GM19438 (cell line): Measurements from ENCODE around the gene FAM50B.
"Not testable (repeated sequence)": the region's sequence is repeated elsewhere in the genome, so short reads cannot be mapped to it uniquely, and the experiment has no call there.

ENCODE experiments used
- ATAC-seq: cut with Tn5 transposase; IDR thresholded peaks from one replicate; pipeline ENCODE4 v1.9.1; 2021; ENCODE audit warnings: low read depth; ENCODE audit not compliant: unreplicated experiment

The FAM50B gene

GRCh38 chr6:3844097-3844463 lies 5.1 kb upstream of the FAM50B start:
- ATAC-seq = no peak

DNA sequence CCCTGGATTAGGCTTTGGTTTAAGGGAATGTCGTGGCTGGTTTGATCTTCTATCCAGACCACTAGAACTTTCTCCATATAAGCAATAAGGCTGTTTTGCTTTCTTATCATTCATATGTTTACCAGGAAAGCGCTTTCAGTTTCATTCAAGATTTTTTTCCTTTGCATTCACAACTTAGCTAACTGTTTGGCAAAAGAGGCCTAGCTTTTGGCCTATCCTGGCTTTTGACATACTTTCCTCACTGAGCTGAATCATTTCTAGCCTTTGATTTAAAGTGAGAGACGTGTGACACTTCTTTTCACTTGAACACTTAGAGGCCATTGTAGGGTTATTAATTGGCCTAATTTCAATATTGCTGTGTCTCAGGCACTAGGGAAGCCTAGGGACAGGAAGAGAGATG lies 1.7 kb upstream of the FAM50B start:
- ATAC-seq = no peak

DNA sequence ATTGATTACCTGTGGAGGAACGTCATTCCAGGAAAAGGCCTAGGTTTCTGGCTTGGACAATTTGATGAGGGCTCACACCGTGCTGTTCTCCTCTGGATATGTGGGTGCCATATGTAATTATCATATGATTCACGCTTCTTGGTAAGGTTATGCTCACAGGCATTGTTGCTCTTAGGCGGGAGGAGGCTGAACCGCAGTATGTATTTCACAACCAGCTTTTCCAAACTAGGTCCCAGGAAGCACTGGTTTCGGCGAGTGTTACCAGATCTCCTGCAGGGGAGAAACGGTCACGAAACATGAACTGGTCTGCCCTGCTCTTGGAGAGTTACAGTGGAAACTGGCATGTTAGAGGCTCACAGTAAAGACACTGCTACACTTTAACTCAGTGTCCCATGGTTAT lies 793 bp upstream of the FAM50B start:
- ATAC-seq = no peak

DNA sequence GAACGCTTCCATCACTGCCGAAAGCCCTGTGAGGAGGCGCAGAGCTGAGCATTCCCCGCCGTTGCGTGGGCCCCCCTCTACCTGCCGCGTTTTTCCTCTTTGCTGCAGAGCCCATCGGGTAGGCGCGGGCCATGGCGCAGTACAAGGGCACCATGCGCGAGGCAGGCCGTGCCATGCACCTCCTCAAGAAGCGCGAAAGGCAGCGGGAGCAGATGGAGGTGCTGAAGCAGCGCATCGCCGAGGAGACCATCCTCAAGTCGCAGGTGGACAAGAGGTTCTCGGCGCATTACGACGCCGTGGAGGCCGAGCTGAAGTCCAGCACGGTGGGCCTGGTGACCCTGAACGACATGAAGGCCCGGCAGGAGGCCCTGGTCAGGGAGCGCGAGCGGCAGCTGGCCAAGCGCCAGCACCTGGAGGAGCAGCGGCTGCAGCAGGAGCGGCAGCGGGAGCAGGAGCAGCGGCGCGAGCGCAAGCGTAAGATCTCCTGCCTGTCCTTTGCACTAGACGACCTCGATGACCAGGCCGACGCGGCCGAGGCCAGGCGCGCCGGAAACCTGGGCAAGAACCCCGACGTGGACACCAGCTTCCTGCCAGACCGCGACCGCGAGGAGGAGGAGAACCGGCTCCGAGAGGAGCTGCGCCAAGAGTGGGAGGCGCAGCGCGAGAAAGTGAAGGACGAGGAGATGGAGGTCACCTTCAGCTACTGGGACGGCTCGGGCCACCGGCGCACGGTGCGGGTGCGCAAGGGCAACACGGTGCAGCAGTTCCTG lies 693 bp downstream of the FAM50B start:
- ATAC-seq = no peak

GRCh38 chr6:3850451-3851203 lies 1.5 kb downstream of the FAM50B start:
- ATAC-seq = no peak

DNA sequence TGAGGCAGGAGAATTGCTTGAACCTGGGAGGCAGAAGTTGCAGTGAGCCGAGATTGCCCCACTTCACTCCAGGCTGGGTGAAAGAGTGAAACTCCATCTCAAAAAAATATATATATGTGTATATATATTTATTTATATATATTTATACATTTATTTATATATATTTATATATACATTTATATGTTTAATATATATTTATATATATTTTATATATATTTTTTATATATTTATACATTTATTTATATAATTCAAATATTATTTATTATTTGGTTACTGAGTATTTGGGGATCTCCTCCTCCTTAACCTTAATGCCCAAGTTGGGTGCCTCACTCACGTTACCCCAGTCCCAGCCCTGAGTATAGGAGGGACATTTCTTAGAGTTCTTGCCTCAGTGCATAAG lies 2.7 kb downstream of the FAM50B start:
- no peak for ATAC-seq

DNA sequence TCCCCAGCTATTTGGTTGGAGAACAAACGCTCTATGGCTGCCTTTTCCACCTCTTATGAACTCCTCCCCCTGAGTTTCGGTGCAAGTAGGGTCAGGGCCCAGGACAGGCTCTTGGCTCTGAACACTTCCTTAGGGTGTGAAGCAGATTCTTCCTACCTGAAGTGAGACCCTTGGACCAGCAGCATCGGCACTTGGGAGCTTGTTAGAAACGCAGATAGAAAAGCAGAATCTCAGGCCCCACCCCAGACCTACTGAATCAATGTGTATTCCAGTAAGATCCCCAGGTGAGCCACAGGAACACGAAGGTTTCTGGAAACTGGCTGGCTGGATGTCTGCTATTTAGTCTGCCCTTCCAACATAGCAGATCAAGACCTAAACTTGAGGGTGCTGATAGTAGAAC lies 3.2 kb downstream of the FAM50B start:
- no peak for ATAC-seq

GRCh38 chr6:3855866-3856265 lies 6.7 kb downstream of the FAM50B start:
- ATAC-seq = no peak

DNA sequence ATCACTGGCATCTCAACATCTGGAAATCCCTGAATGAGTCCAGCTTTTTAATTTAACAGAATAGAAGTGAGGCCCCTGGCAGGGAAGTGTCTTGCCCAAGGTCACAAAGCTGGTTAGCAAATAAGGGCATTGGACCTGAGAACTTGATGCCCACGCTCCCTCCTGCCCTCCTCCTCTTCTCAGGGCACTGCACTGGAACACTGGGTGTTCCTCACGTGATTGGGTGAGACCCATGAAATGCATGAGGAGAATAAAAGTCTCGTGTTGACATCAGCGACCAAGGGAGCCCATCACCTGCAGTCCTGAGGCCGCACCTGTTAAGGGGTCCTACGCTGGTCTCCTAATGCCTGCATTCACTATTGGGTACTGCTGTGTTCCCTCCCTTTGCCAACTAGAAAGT lies 7.4 kb downstream of the FAM50B start:
- no peak for ATAC-seq

- ATAC-seq = no peak
Observed at GRCh38 chr6:3857468-3858456, 8.6 kb downstream of the FAM50B start.

GRCh38 chr6:3859878-3860552 lies 10.8 kb downstream of the FAM50B start:
- no peak for ATAC-seq

DNA sequence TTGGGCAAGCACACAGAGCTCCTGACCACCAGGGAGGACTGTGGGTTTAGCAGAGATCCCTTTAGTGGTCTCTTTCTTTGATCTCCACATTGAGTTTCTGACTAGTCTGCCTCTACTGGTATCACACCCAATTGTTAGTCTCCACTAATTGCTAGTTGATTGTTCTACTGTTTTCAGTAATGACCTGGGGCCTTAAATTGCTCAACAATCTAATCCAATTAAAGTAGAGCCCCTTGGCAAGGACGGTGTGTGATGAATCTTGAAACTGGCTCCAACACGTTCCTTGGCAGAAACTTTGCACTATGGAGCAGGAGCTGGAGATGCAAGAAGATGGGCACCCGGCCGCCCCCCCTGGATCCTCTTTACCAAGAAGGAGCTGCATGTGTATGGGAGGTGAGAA lies 12.3 kb downstream of the FAM50B start:
- no peak for ATAC-seq

- ATAC-seq = no peak
Observed at GRCh38 chr6:3862038-3862437, 12.9 kb downstream of the FAM50B start.

DNA sequence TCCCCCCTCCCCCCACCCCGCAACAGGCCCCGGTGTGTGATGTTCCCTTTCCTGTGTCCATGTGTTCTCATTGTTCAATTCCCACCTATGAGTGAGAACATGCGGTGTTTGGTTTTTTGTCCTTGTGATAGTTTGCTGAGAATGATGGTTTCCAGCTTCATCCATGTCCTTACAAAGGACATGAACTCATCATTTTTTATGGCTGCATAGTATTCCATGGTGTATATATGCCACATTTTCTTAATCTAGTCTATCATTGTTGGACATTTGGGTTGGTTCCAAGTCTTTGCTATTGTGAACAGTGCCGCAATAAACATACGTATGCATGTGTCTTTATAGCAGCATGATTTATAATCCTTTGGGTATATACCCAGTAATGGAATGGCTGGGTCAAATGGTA lies 14.1 kb downstream of the FAM50B start:
- ATAC-seq = not testable (repeated sequence)

DNA sequence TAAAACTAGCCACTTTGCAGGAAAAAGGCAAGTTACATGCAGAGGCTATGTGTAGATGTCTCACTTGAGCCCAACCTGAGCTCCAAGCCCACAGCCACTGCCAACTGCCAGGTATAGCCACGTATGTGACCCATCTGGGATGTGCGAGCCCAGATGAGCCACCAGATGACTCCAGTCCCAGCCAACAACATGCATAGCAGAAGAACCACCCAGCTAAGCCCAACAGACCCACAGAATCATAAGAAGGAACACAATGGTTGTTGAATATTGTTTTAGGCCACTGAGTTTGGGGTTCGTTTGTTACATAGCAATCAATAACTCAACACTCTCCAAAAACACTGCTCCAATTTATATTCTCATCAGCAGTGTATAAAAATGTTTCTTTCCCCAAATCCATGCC lies 16.3 kb downstream of the FAM50B start:
- no peak for ATAC-seq

GRCh38 chr6:3867641-3868502 lies 18.7 kb downstream of the FAM50B start:
- ATAC-seq = no peak

GRCh38 chr6:3868544-3868943 lies 19.4 kb downstream of the FAM50B start:
- ATAC-seq = no peak

DNA sequence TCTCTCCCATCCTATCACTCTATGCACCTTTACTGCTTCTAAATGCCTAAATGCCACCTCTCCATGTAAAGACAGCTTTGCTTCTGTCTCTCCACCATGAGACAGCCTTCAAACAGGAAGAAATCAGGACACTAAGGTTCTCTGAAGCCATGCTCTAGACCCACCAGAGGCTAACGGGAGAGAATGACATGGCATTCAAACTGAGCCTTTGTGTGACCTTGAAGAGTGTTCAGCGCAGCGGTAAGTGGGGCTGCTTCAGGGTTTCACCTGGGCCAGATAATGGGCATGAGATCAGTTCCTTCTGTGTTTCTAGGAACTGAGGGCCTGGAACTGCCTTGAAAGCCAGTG lies 20.1 kb downstream of the FAM50B start:
- ATAC-seq = no peak

DNA sequence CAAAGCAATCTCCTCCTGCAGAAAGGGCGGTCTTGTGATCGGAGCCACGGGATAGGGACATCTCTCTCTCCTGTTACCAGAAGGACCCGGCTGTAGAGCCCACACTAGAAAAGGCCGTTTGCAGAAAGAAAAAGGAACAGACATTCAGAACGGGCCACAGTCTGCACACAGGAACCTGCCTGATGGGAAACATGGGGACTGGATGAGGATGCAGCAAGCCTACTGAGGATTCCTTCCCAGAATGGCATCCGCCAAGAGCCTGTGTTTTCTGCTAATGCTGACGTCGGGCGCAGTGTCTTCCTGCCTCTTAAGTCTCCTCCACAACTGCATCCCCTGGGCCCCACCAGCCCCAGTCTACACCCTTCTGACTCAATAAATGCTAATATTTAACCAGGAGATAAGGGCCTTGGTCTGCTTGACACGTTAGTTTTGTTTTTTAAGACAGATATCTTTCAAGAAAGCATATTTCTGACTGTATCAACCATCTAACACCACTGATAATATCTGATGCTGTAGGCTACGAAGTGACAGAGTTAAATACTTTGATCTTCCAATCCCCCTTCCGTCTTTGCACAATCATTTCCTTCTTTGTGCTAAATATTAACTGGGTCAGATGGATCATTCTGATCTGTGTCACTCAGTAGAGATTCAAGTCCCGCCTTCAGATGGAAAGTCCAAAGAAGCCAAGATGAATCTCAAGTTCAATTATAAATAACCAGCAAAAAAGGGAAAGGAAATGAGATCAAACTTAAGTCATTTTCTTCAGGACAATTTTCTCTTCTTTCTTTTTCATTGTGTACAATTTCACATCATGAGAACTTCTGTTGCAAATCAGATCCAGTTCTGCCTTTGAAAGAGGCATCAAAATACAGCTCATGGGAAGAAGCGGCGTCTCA lies 20.7 kb downstream of the FAM50B start:
- ATAC-seq = no peak
